Measurements from ENCODE around the gene EAPP.
"Not testable (repeated sequence)": the region's sequence is repeated elsewhere in the genome, so short reads cannot be mapped to it uniquely, and the experiment has no call there.

EAPP gene

DNA sequence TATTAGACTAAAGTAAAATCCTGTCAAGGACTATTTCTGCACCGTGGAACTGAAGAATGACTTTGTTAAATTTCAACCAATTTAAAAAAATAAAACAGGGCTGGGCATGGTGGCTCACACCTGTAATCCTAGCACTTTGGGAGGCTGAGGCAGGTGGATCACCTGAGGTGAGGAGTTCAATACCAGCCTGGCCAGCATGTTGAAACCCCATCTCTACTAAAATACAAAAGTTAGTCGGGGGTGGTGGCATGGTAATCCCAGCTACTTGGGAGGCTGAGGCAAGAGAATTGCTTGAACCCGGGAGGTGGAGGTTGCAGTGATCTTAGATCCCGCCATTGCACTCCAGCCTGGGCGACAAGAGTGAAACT is 34.4 kb downstream of the EAPP start:
- H3K4me3 ChIP-seq (ENCODE audit: low read depth in 1 of 2, low read length in 2 of 2); H3K36me3 ChIP-seq (ENCODE audit: control insufficient read depth in 1 of 2, insufficient read depth in 2 of 2, low read length in 2 of 2); H3K27me3 ChIP-seq (ENCODE audit: control insufficient read depth in 1 of 2, insufficient read depth in 2 of 2, low read length in 2 of 2); H3K9ac ChIP-seq (ENCODE audit: low read depth in 1 of 2, low read length in 2 of 2); H3K9me3 ChIP-seq (ENCODE audit: control insufficient read depth in 1 of 2, low read length in 2 of 2): not testable (repeated sequence)
- H3K4me1 ChIP-seq (ENCODE audit: control insufficient read depth in 1 of 2, insufficient read depth in 2 of 2, low read length in 2 of 2): peaks cover 11 to 14% of the 10 kb centered on the region in 2 donors
- H3K27ac ChIP-seq (ENCODE audit: low read depth, low read length): peak overlapping the region; percentile 56

GRCh38 chr14:34504027-34504426 is 35.5 kb downstream of the EAPP start:
- H3K27me3 ChIP-seq (ENCODE audit: control insufficient read depth in 1 of 2, insufficient read depth in 2 of 2, low read length in 2 of 2); H3K27ac ChIP-seq (ENCODE audit: low read depth, low read length); H3K4me3 ChIP-seq (ENCODE audit: low read depth in 1 of 2, low read length in 2 of 2); H3K9me3 ChIP-seq (ENCODE audit: control insufficient read depth in 1 of 2, low read length in 2 of 2); H3K36me3 ChIP-seq (ENCODE audit: control insufficient read depth in 1 of 2, insufficient read depth in 2 of 2, low read length in 2 of 2); H3K9ac ChIP-seq (ENCODE audit: low read depth in 1 of 2, low read length in 2 of 2): not testable (repeated sequence)
- H3K4me1 ChIP-seq (ENCODE audit: control insufficient read depth in 1 of 2, insufficient read depth in 2 of 2, low read length in 2 of 2): peaks cover 11 to 14% of the 10 kb centered on the region in 2 donors

DNA sequence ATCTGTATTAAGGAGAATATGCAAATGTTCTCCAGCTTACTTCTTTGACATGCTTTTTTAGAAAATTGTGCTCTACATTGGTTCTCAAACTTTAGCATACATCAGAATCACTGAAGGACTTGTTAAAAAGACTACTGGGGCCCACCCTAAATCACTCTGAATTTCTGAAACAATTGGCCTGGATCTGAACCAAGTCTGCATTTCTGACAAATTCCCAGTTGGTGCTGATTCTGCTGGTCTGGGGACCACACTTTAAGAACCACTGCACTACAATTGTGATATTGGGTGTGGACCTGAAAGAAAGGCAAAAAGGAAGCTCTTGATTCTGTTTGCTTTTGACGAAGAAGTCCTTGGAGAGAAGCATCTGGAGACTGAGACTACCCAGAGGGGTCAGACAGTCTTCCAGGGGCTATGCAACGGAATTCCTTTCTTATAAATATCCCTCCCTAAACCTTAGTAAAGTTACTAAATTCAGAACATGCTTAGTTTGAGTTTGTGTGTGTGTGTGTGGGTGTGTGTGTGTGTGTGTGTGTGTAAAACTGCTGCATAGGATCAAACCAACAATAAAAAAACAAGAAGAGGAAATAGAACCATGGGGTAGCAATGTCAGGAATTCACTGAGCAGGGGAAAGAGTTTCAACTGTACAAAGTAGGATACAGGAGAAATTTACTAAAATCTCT is 36.8 kb downstream of the EAPP start:
- Histone ChIP-seq H3K4me3 (ENCODE audit: low read depth in 1 of 2, low read length in 2 of 2) (no peak overlapping the region), H3K27me3 (ENCODE audit: control insufficient read depth in 1 of 2, insufficient read depth in 2 of 2, low read length in 2 of 2) (no peaks in the 10 kb centered on the region), H3K36me3 (ENCODE audit: control insufficient read depth in 1 of 2, insufficient read depth in 2 of 2, low read length in 2 of 2) (no peaks in the 10 kb centered on the region), H3K9ac (ENCODE audit: low read depth in 1 of 2, low read length in 2 of 2) (no peak overlapping the region), H3K4me1 (ENCODE audit: control insufficient read depth in 1 of 2, insufficient read depth in 2 of 2, low read length in 2 of 2) (peaks cover 12 to 15% of the 10 kb centered on the region in 2 donors), H3K27ac (ENCODE audit: low read depth, low read length) (no peak overlapping the region), H3K9me3 (ENCODE audit: control insufficient read depth in 1 of 2, low read length in 2 of 2) (no peaks in the 10 kb centered on the region)

DNA sequence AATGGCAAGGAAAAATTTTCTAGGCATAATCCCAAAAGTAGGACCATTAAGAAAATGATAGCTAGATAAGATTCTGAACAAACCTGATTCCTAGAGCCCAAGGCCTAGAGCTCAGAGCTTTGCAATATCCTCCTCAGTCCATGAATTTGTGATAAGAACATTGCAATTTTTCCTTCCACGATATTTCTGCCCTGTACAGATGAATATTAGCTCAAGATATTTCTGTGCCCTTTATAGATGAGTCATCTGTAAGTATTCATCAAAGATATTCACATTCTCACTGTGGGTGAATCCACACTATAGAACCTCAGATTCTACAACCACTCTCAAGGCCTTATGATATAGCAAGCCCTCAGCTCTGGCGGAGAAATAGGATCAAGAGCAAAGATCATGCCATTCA is 37.5 kb downstream of the EAPP start:
- H3K4me3 ChIP-seq (ENCODE audit: low read depth in 1 of 2, low read length in 2 of 2): no peak overlapping the region
- H3K9ac ChIP-seq (ENCODE audit: low read depth in 1 of 2, low read length in 2 of 2): no peak overlapping the region
- no peaks in the 10 kb centered on the region for H3K27me3 ChIP-seq (ENCODE audit: control insufficient read depth in 1 of 2, insufficient read depth in 2 of 2, low read length in 2 of 2)
- H3K4me1 ChIP-seq (ENCODE audit: control insufficient read depth in 1 of 2, insufficient read depth in 2 of 2, low read length in 2 of 2): peaks cover 19 to 21% of the 10 kb centered on the region in 2 donors
- no peak overlapping the region for H3K27ac ChIP-seq (ENCODE audit: low read depth, low read length)
- no peaks in the 10 kb centered on the region for H3K9me3 ChIP-seq (ENCODE audit: control insufficient read depth in 1 of 2, low read length in 2 of 2)
- no peaks in the 10 kb centered on the region for H3K36me3 ChIP-seq (ENCODE audit: control insufficient read depth in 1 of 2, insufficient read depth in 2 of 2, low read length in 2 of 2)

- Histone ChIP-seq H3K36me3 (ENCODE audit: control insufficient read depth in 1 of 2, insufficient read depth in 2 of 2, low read length in 2 of 2) (no peaks in the 10 kb centered on the region), H3K4me1 (ENCODE audit: control insufficient read depth in 1 of 2, insufficient read depth in 2 of 2, low read length in 2 of 2) (peaks cover 23 to 28% of the 10 kb centered on the region in 2 donors), H3K9ac (ENCODE audit: low read depth in 1 of 2, low read length in 2 of 2) (no peak overlapping the region), H3K9me3 (ENCODE audit: control insufficient read depth in 1 of 2, low read length in 2 of 2) (no peaks in the 10 kb centered on the region), H3K27ac (ENCODE audit: low read depth, low read length) (no peak overlapping the region), H3K27me3 (ENCODE audit: control insufficient read depth in 1 of 2, insufficient read depth in 2 of 2, low read length in 2 of 2) (no peaks in the 10 kb centered on the region), H3K4me3 (ENCODE audit: low read depth in 1 of 2, low read length in 2 of 2) (no peak overlapping the region)
These were observed 38.4 kb downstream of the EAPP start for GRCh38 chr14:34501004-34501580.

GRCh38 chr14:34498684-34499412 is 40.7 kb downstream of the EAPP start:
- no peak overlapping the region for H3K9ac ChIP-seq (ENCODE audit: low read depth in 1 of 2, low read length in 2 of 2)
- H3K4me3 ChIP-seq (ENCODE audit: low read depth in 1 of 2, low read length in 2 of 2): no peak overlapping the region
- H3K36me3 ChIP-seq (ENCODE audit: control insufficient read depth in 1 of 2, insufficient read depth in 2 of 2, low read length in 2 of 2): no peaks in the 10 kb centered on the region
- no peaks in the 10 kb centered on the region for H3K9me3 ChIP-seq (ENCODE audit: control insufficient read depth in 1 of 2, low read length in 2 of 2)
- peaks cover 18 to 28% of the 10 kb centered on the region in 2 donors for H3K4me1 ChIP-seq (ENCODE audit: control insufficient read depth in 1 of 2, insufficient read depth in 2 of 2, low read length in 2 of 2)
- no peak overlapping the region for H3K27ac ChIP-seq (ENCODE audit: low read depth, low read length)
- no peaks in the 10 kb centered on the region for H3K27me3 ChIP-seq (ENCODE audit: control insufficient read depth in 1 of 2, insufficient read depth in 2 of 2, low read length in 2 of 2)

- Histone ChIP-seq H3K27ac (ENCODE audit: low read depth, low read length) (peak overlapping the region; percentile 74), H3K4me3 (ENCODE audit: low read depth in 1 of 2, low read length in 2 of 2) (peak overlapping the region; percentile 42 to 48), H3K9me3 (ENCODE audit: control insufficient read depth in 1 of 2, low read length in 2 of 2) (no peaks in the 10 kb centered on the region), H3K27me3 (ENCODE audit: control insufficient read depth in 1 of 2, insufficient read depth in 2 of 2, low read length in 2 of 2) (no peaks in the 10 kb centered on the region), H3K9ac (ENCODE audit: low read depth in 1 of 2, low read length in 2 of 2) (peak overlapping the region; percentile 52 to 55), H3K4me1 (ENCODE audit: control insufficient read depth in 1 of 2, insufficient read depth in 2 of 2, low read length in 2 of 2) (peaks cover 18 to 19% of the 10 kb centered on the region in 2 donors), H3K36me3 (ENCODE audit: control insufficient read depth in 1 of 2, insufficient read depth in 2 of 2, low read length in 2 of 2) (no peaks in the 10 kb centered on the region)
These were observed 42.6 kb downstream of the EAPP start for GRCh38 chr14:34496679-34497513.

DNA sequence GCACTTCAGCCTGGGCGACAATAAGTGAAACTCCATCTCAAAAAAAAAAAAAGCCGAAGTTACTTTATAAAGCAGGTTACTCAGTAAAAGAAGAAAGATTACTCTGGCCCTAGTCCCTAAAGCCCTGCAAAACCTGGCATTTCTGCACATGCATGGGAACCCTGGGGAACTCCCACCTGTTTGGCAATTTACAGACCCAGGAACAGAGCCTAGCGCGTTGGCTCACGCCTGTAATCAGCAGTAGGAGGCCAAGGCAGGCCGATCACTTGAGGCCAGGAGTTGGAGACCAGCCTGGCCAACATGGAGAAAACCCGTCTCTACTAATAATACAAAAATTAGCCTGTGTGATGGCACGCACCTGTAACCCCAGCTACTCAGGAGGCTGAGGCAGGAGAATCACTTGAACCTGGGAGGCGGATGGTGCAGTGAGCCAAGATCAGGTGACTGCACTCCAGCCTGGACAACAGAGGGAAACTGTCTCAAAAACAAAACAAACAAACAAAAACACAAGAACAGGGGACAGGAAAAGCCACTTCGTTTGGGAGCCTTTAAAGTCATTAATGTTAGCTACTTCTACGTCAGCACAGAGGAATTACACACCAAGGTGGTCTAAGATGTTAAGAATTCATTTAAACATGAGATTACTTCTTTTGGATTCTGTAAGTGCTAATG is 43.4 kb downstream of the EAPP start:
- no peaks in the 10 kb centered on the region for H3K36me3 ChIP-seq (ENCODE audit: control insufficient read depth in 1 of 2, insufficient read depth in 2 of 2, low read length in 2 of 2)
- no peaks in the 10 kb centered on the region for H3K9me3 ChIP-seq (ENCODE audit: control insufficient read depth in 1 of 2, low read length in 2 of 2)
- H3K9ac ChIP-seq (ENCODE audit: low read depth in 1 of 2, low read length in 2 of 2): peak overlapping the region in 1 of 2 donors; percentile 20
- H3K4me1 ChIP-seq (ENCODE audit: control insufficient read depth in 1 of 2, insufficient read depth in 2 of 2, low read length in 2 of 2): peaks cover 18% of the 10 kb centered on the region in 2 donors
- H3K4me3 ChIP-seq (ENCODE audit: low read depth in 1 of 2, low read length in 2 of 2): no peak overlapping the region
- H3K27ac ChIP-seq (ENCODE audit: low read depth, low read length): peak overlapping the region; percentile 51
- H3K27me3 ChIP-seq (ENCODE audit: control insufficient read depth in 1 of 2, insufficient read depth in 2 of 2, low read length in 2 of 2): no peaks in the 10 kb centered on the region

- Histone ChIP-seq H3K27ac (ENCODE audit: low read depth, low read length) (no peak overlapping the region), H3K9ac (ENCODE audit: low read depth in 1 of 2, low read length in 2 of 2) (no peak overlapping the region), H3K4me1 (ENCODE audit: control insufficient read depth in 1 of 2, insufficient read depth in 2 of 2, low read length in 2 of 2) (no peaks in the 10 kb centered on the region), H3K36me3 (ENCODE audit: control insufficient read depth in 1 of 2, insufficient read depth in 2 of 2, low read length in 2 of 2) (no peaks in the 10 kb centered on the region), H3K27me3 (ENCODE audit: control insufficient read depth in 1 of 2, insufficient read depth in 2 of 2, low read length in 2 of 2) (no peaks in the 10 kb centered on the region), H3K9me3 (ENCODE audit: control insufficient read depth in 1 of 2, low read length in 2 of 2) (no peaks in the 10 kb centered on the region), H3K4me3 (ENCODE audit: low read depth in 1 of 2, low read length in 2 of 2) (no peak overlapping the region)
These were observed 50.2 kb downstream of the EAPP start for GRCh38 chr14:34489324-34489723.
